Smooth muscle cell (in vitro differentiated cells): ENCODE measurements around the gene CFAP77. TPM values are rescaled to one million over a fixed set of nuclear protein-coding genes. Genes with fewer than 3 reads are reported as not detected.

Experiments used
- DNase-seq: peaks from one replicate; lab custom pipeline; 2025; ENCODE audit not compliant: unreplicated experiment; lab: John Stamatoyannopoulos, UW
- H2AFZ ChIP-seq: fragments of 200-600 bp; sonication (generic); 2 replicates; pipeline ENCODE4 v1.6.0; 2016; ENCODE audit warnings: antibody characterized with exemption, low read depth, mild to moderate bottlenecking
- H3F3A ChIP-seq: fragments of 200-600 bp; sonication (generic); 2 replicates; pipeline ENCODE4 v1.6.0; 2017; ENCODE audit warnings: antibody characterized with exemption, low read depth
- H3K27ac ChIP-seq: fragments of 200-600 bp; sonication (generic); 2 replicates; pipeline ENCODE4 v1.5.1; 2016; ENCODE audit warnings: low read depth, mild to moderate bottlenecking
- H3K27me3 ChIP-seq: fragments of 200-600 bp; sonication (generic); 2 replicates; pipeline ENCODE4 v1.6.1; 2016; ENCODE audit warnings: low read depth, mild to moderate bottlenecking
- H3K36me3 ChIP-seq: fragments of 200-600 bp; sonication (generic); 2 replicates; pipeline ENCODE4 v1.5.1; 2016; ENCODE audit warnings: low read depth
- H3K4me1 ChIP-seq: fragments of 200-600 bp; sonication (generic); 2 replicates; pipeline ENCODE4 v1.5.1; 2016; ENCODE audit warnings: low read depth
- H3K4me2 ChIP-seq: fragments of 200-600 bp; sonication (generic); 2 replicates; pipeline ENCODE4 v1.6.0; 2016; ENCODE audit warnings: mild to moderate bottlenecking
- H3K4me3 ChIP-seq: fragments of 200-600 bp; sonication (generic); 2 replicates; pipeline ENCODE4 v1.5.1; 2016; ENCODE audit warnings: mild to moderate bottlenecking
- H3K79me2 ChIP-seq: fragments of 200-600 bp; sonication (generic); 2 replicates; pipeline ENCODE4 v1.6.0; 2016; ENCODE audit warnings: low read depth, mild to moderate bottlenecking
- H3K9ac ChIP-seq: fragments of 200-600 bp; sonication (generic); 2 replicates; pipeline ENCODE4 v1.6.0; 2016; ENCODE audit warnings: low read depth
- H3K9me3 ChIP-seq: fragments of 200-600 bp; sonication (generic); replicated peaks from 2 replicates; pipeline ENCODE4 v1.5.1; 2016; ENCODE audit warnings: low read depth
- H4K20me1 ChIP-seq: fragments of 200-600 bp; sonication (generic); 2 replicates; pipeline ENCODE4 v1.6.0; 2016; ENCODE audit warnings: low read depth
- CTCF ChIP-seq: fragments of 200-600 bp; sonication (generic); IDR thresholded peaks from 2 replicates; pipeline ENCODE4 v1.5.1; 2017; ENCODE audit warnings: borderline replicate concordance, mild to moderate bottlenecking, antibody characterized with exemption; ENCODE audit not compliant: insufficient read depth, poor library complexity, severe bottlenecking
- WGBS: methylation state at CpG from one replicate; pipeline ENCODE4 v1.1.7; 2016; ENCODE audit warnings: low lambda C conversion rate; 5-methylcytosine and 5-hydroxymethylcytosine counted together
- polyA plus RNA-seq: library from polyadenylated mRNA; unstranded; fragments of >200 nt; fragmentation: Nextera tagmentation; extraction: Ambion mirVana; gene quantifications from 2 replicates; pipeline ENCODE4 v1.2.1, GENCODE V29; 2016
- total RNA-seq: library from RNA; depleted of rRNA; stranded (reverse); fragments of >200 nt; gene quantifications from 2 replicates; pipeline ENCODE4 v1.2.3, GENCODE V29; 2014

The CFAP77 gene
- total and polyA plus RNA-seq, 2 experiments from 2014 or later, result 0.31 TPM; not detected in 1

GRCh38 chr9:132481053-132481849 lies 71.2 kb downstream of the CFAP77 start:
- Histone ChIP-seq H2AFZ (no peak overlapping the region), H3K4me2 (no peak overlapping the region), H4K20me1 (no peaks in the 10 kb centered on the region), H3F3A (no peaks in the 10 kb centered on the region), H3K79me2 (no peaks in the 10 kb centered on the region), H3K27me3 (peaks cover 14% of the 10 kb centered on the region), H3K9ac (no peak overlapping the region), H3K9me3 (no peaks in the 10 kb centered on the region), H3K4me3 (no peak overlapping the region), H3K4me1 (peaks cover 9% of the 10 kb centered on the region), H3K36me3 (no peaks in the 10 kb centered on the region), H3K27ac (no peak overlapping the region)
- DNase-seq, result no peak
- 87% methylated on average over 20 of the region's 20 CpGs for WGBS
- no peak for TF ChIP-seq CTCF

GRCh38 chr9:132482196-132482813 lies 72.3 kb downstream of the CFAP77 start:
- no peak overlapping the region for H3K27ac ChIP-seq
- H3K27me3 ChIP-seq, result peaks cover 14% of the 10 kb centered on the region
- no peaks in the 10 kb centered on the region for H3K36me3 ChIP-seq
- H3K9ac ChIP-seq, result no peak overlapping the region
- H3K4me3 ChIP-seq, result no peak overlapping the region
- H2AFZ ChIP-seq, result no peak overlapping the region
- no peaks in the 10 kb centered on the region for H4K20me1 ChIP-seq
- no peak for DNase-seq
- WGBS, result 93% methylated on average over 17 of the region's 17 CpGs
- no peaks in the 10 kb centered on the region for H3K79me2 ChIP-seq
- H3K4me1 ChIP-seq, result peaks cover 9% of the 10 kb centered on the region
- H3F3A ChIP-seq, result no peaks in the 10 kb centered on the region
- TF ChIP-seq CTCF, result no peak
- H3K4me2 ChIP-seq, result no peak overlapping the region
- no peaks in the 10 kb centered on the region for H3K9me3 ChIP-seq

- DNase-seq, result no peak
- no peak for TF ChIP-seq CTCF
- H2AFZ ChIP-seq, result no peak overlapping the region
- no peak overlapping the region for H3K27ac ChIP-seq
- no peak overlapping the region for H3K9ac ChIP-seq
- H3K9me3 ChIP-seq, result no peaks in the 10 kb centered on the region
- H3K4me3 ChIP-seq, result no peak overlapping the region
- H4K20me1 ChIP-seq, result no peaks in the 10 kb centered on the region
- no peak overlapping the region for H3K4me2 ChIP-seq
- WGBS, result 91% methylated on average over 14 of the region's 14 CpGs
- H3K79me2 ChIP-seq, result no peaks in the 10 kb centered on the region
- no peaks in the 10 kb centered on the region for H3K4me1 ChIP-seq
- peaks cover 31% of the 10 kb centered on the region for H3K27me3 ChIP-seq
- no peaks in the 10 kb centered on the region for H3F3A ChIP-seq
- H3K36me3 ChIP-seq, result no peaks in the 10 kb centered on the region
Measured at GRCh38 chr9:132485393-132485792, 75.4 kb downstream of the CFAP77 start.
